HG03354 (cell line): Measurements from ENCODE around the gene RTKN2.

Source experiments
- ATAC-seq: cut with Tn5 transposase; IDR thresholded peaks from one replicate; pipeline ENCODE4 v1.9.1; 2021; ENCODE audit warnings: mild to moderate bottlenecking; ENCODE audit not compliant: unreplicated experiment, poor library complexity, severe bottlenecking

Gene RTKN2

GRCh38 chr10:62136931-62137330 lies 131.7 kb downstream of the RTKN2 start:
- ATAC-seq, result no peak

DNA sequence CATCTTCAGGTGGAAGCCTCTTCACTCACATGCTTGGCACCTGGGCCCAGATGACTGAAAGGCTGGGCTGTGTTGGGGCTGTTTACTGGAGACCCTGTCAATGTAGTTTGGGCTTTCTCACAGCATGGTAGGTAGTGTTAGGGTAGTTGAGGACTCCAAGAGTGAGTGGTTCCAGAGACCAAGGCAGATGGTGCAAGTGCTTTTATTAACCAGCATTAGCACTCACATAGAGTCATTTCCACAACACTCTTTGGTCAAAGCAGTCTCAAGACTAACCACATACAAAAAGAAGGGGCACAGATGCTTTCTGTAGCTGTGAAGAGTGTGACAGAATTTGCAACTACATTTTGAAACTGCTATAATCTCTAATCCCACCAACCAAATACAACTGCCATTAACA lies 135.0 kb downstream of the RTKN2 start:
- ATAC-seq, result peak; percentile 96
